ENCODE data around the gene MORN1. TPM values are rescaled to one million over a fixed set of nuclear protein-coding genes. Genes with fewer than 3 reads are reported as not detected.

The MORN1 gene
- total RNA-seq, 4 donors from 2014 or later = 2.8 to 9.6 (median 4.3) TPM

GRCh38 chr1:2435091-2435490 lies 43.7 kb upstream of the MORN1 start:
- TF ChIP-seq CTCF (IDR thresholded peaks at IDR 0.05; ENCODE audit: low read depth) = no peak

- no peak for TF ChIP-seq CTCF (IDR thresholded peaks at IDR 0.05; ENCODE audit: low read depth)
These were observed 42.7 kb upstream of the MORN1 start for GRCh38 chr1:2433936-2434655.

- no peak for TF ChIP-seq CTCF (IDR thresholded peaks at IDR 0.05; ENCODE audit: low read depth)
These were observed 41.8 kb upstream of the MORN1 start for GRCh38 chr1:2433196-2433595.

GRCh38 chr1:2432441-2432844 lies 41.1 kb upstream of the MORN1 start:
- no peak for TF ChIP-seq CTCF (IDR thresholded peaks at IDR 0.05; ENCODE audit: low read depth)

GRCh38 chr1:2431518-2431917 lies 40.2 kb upstream of the MORN1 start:
- no peak for TF ChIP-seq CTCF (IDR thresholded peaks at IDR 0.05; ENCODE audit: low read depth)

GRCh38 chr1:2431103-2431502 lies 39.7 kb upstream of the MORN1 start:
- no peak for TF ChIP-seq CTCF (IDR thresholded peaks at IDR 0.05; ENCODE audit: low read depth)

GRCh38 chr1:2430592-2430973 lies 39.2 kb upstream of the MORN1 start:
- TF ChIP-seq CTCF (IDR thresholded peaks at IDR 0.05; ENCODE audit: low read depth) = no peak

Measured in subcutaneous adipose tissue (tissue), 4 donors.